ENCODE results near the gene MYO18A.

Gene MYO18A

DNA sequence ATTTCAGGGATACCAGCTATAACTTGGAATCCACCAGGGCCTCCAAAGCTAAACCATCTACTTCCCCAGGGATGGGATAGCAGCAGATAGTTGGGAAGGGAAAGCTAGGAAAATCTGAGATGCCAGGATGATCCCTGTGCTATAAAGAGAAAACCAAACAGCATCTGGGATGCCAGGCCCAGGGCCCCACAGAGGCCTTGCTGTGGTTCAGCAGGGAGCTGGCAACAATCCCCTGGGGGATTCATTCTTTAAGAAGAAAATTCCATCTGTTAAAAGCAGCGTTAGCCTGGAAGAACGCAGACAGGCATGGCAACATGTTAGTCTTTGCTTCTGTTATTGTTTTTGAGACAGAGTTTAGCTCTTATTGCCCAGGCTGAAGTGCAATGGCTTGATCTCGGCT is 16.6 kb downstream of the MYO18A start:
- H3K36me3 ChIP-seq (ENCODE audit: insufficient read depth, insufficient read length, low read length): peaks cover 22% of the 10 kb centered on the region
- H3K27me3 ChIP-seq (ENCODE audit: insufficient read depth, insufficient read length): no peaks in the 10 kb centered on the region
- no peaks in the 10 kb centered on the region for H3K9me3 ChIP-seq (ENCODE audit: insufficient read depth, low read length)
- no peak for TF ChIP-seq YY1 (IDR thresholded peaks at IDR 0.05; ENCODE audit: insufficient read depth, insufficient read length)
- TF ChIP-seq ZNF274 (IDR thresholded peaks at IDR 0.05; ENCODE audit: low read depth, low read length): no peak
- no peak for TF ChIP-seq SUZ12 (IDR thresholded peaks at IDR 0.05; ENCODE audit: extremely low read depth, insufficient read depth, insufficient read length)
- H3K9ac ChIP-seq (ENCODE audit: insufficient read length, low read depth): no peak overlapping the region
- H3K4me3 ChIP-seq (ENCODE audit: insufficient read length, low read depth): no peak overlapping the region
- no peak for DNase-seq (ENCODE audit: low read depth, low spot score)
- H3K4me1 ChIP-seq (ENCODE audit: insufficient read depth, insufficient read length): peaks cover 3% of the 10 kb centered on the region

DNA sequence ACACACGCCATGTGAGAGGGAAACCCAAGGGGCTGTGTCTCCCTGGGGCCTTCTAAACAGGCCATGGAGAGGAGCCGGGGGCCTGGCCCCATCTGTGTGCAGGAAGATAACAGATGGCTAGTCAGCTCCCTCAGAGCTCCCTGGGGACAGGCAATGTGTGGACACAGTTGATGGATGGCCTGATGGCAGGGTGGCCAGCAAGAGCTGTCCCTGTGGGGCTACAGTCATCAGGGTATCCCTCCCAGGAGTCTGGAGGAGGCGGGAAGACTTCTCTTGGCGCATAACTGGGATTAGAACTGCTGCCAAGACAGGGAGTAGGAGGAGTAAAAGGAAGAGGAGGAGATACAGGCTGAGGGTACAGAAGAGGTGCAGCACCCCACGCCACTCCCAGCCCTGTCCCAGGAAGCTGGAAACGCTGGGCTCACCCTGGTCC is 17.3 kb downstream of the MYO18A start:
- DNase-seq (ENCODE audit: low read depth, low spot score): no peak
- Histone ChIP-seq H3K9me3 (ENCODE audit: insufficient read depth, low read length) (no peaks in the 10 kb centered on the region), H3K36me3 (ENCODE audit: insufficient read depth, insufficient read length, low read length) (peaks cover 22% of the 10 kb centered on the region), H3K4me1 (ENCODE audit: insufficient read depth, insufficient read length) (peaks cover 3% of the 10 kb centered on the region), H3K9ac (ENCODE audit: insufficient read length, low read depth) (no peak overlapping the region), H3K27me3 (ENCODE audit: insufficient read depth, insufficient read length) (no peaks in the 10 kb centered on the region), H3K4me3 (ENCODE audit: insufficient read length, low read depth) (no peak overlapping the region)
- TF ChIP-seq YY1 (IDR thresholded peaks at IDR 0.05; ENCODE audit: insufficient read depth, insufficient read length) (no peak), SUZ12 (IDR thresholded peaks at IDR 0.05; ENCODE audit: extremely low read depth, insufficient read depth, insufficient read length) (no peak), ZNF274 (IDR thresholded peaks at IDR 0.05; ENCODE audit: low read depth, low read length) (no peak)

- no peak overlapping the region for H3K9ac ChIP-seq (ENCODE audit: insufficient read length, low read depth)
- peaks cover 22% of the 10 kb centered on the region for H3K36me3 ChIP-seq (ENCODE audit: insufficient read depth, insufficient read length, low read length)
- H3K4me3 ChIP-seq (ENCODE audit: insufficient read length, low read depth): no peak overlapping the region
- no peak for DNase-seq (ENCODE audit: low read depth, low spot score)
- no peaks in the 10 kb centered on the region for H3K9me3 ChIP-seq (ENCODE audit: insufficient read depth, low read length)
- H3K27me3 ChIP-seq (ENCODE audit: insufficient read depth, insufficient read length): no peaks in the 10 kb centered on the region
- TF ChIP-seq SUZ12 (IDR thresholded peaks at IDR 0.05; ENCODE audit: extremely low read depth, insufficient read depth, insufficient read length) (no peak), YY1 (IDR thresholded peaks at IDR 0.05; ENCODE audit: insufficient read depth, insufficient read length) (no peak), ZNF274 (IDR thresholded peaks at IDR 0.05; ENCODE audit: low read depth, low read length) (no peak)
- peaks cover 3% of the 10 kb centered on the region for H3K4me1 ChIP-seq (ENCODE audit: insufficient read depth, insufficient read length)
Observed at GRCh38 chr17:29162082-29162908, 17.9 kb downstream of the MYO18A start.

DNA sequence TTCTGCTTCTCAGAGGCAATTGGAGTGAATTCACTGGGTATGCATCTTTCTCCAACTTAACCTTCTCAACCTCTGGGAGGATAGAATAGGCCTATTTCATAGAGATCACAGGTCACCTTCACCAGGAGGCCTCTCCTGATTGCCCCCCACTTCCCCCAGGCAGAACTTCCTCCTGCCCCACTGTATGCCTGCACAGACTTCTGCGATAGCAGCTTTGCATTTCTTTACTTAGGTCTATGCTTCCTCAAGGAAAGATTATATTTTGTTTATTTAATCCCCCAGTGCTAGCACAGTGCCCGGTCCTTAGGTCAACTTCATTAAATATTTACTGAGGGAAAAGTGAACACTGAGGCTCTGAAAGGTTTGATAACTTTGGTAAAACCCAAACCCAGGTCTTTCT is 19.9 kb downstream of the MYO18A start:
- no peak for TF ChIP-seq SUZ12 (IDR thresholded peaks at IDR 0.05; ENCODE audit: extremely low read depth, insufficient read depth, insufficient read length)
- Histone ChIP-seq H3K4me1 (ENCODE audit: insufficient read depth, insufficient read length) (peaks cover 15% of the 10 kb centered on the region), H3K36me3 (ENCODE audit: insufficient read depth, insufficient read length, low read length) (peaks cover 9% of the 10 kb centered on the region), H3K9me3 (ENCODE audit: insufficient read depth, low read length) (no peaks in the 10 kb centered on the region), H3K27me3 (ENCODE audit: insufficient read depth, insufficient read length) (no peaks in the 10 kb centered on the region), H3K9ac (ENCODE audit: insufficient read length, low read depth) (no peak overlapping the region), H3K4me3 (ENCODE audit: insufficient read length, low read depth) (no peak overlapping the region)
- no peak for DNase-seq (ENCODE audit: low read depth, low spot score)

DNA sequence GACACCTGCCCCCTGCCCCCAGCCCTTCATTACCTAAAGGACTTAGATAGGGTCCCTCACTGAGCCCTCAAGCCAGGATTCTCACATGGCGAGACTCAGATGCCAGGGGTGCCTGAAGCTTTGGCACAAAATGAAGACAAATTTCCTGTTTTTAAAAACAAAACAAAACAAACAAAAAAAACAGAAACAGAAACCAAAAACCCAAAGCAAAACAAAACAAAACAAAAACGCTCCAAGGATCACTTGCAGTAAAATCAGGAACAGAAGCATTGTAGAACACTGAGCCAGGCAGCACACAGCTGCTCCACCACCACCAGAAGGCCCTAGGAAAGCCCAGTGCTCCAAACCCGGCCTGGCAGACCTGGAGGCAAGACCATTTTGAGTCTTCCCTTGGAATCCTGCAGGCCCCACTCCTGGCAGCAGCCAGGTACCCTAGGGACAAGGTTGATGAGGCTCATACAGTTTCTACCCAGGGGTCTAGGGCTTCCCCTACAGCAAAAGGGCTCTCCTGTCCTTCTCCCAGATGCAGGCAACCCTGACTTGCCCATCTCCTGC is 20.8 kb downstream of the MYO18A start:
- no peak for DNase-seq (ENCODE audit: low read depth, low spot score)
- H3K9me3 ChIP-seq (ENCODE audit: insufficient read depth, low read length): no peaks in the 10 kb centered on the region
- H3K27me3 ChIP-seq (ENCODE audit: insufficient read depth, insufficient read length): no peaks in the 10 kb centered on the region
- H3K36me3 ChIP-seq (ENCODE audit: insufficient read depth, insufficient read length, low read length): peaks cover 8% of the 10 kb centered on the region
- H3K4me3 ChIP-seq (ENCODE audit: insufficient read length, low read depth): no peak overlapping the region
- no peak overlapping the region for H3K9ac ChIP-seq (ENCODE audit: insufficient read length, low read depth)
- peaks cover 24% of the 10 kb centered on the region for H3K4me1 ChIP-seq (ENCODE audit: insufficient read depth, insufficient read length)
- TF ChIP-seq YY1 (IDR thresholded peaks at IDR 0.05; ENCODE audit: insufficient read depth, insufficient read length) (no peak), ZNF274 (IDR thresholded peaks at IDR 0.05; ENCODE audit: low read depth, low read length) (no peak), SUZ12 (IDR thresholded peaks at IDR 0.05; ENCODE audit: extremely low read depth, insufficient read depth, insufficient read length) (no peak)

- peak overlapping the region; percentile 32 for H3K9ac ChIP-seq (ENCODE audit: insufficient read length, low read depth)
- H3K36me3 ChIP-seq (ENCODE audit: insufficient read depth, insufficient read length, low read length): peaks cover 8% of the 10 kb centered on the region
- no peaks in the 10 kb centered on the region for H3K9me3 ChIP-seq (ENCODE audit: insufficient read depth, low read length)
- peaks cover 24% of the 10 kb centered on the region for H3K4me1 ChIP-seq (ENCODE audit: insufficient read depth, insufficient read length)
- TF ChIP-seq SUZ12 (IDR thresholded peaks at IDR 0.05; ENCODE audit: extremely low read depth, insufficient read depth, insufficient read length) (no peak), ZNF274 (IDR thresholded peaks at IDR 0.05; ENCODE audit: low read depth, low read length) (no peak), YY1 (IDR thresholded peaks at IDR 0.05; ENCODE audit: insufficient read depth, insufficient read length) (no peak)
- no peaks in the 10 kb centered on the region for H3K27me3 ChIP-seq (ENCODE audit: insufficient read depth, insufficient read length)
- no peak overlapping the region for H3K4me3 ChIP-seq (ENCODE audit: insufficient read length, low read depth)
- no peak for DNase-seq (ENCODE audit: low read depth, low spot score)
Observed at GRCh38 chr17:29158488-29159275, 21.5 kb downstream of the MYO18A start.

GRCh38 chr17:29158096-29158487 is 22.1 kb downstream of the MYO18A start:
- Histone ChIP-seq H3K4me1 (ENCODE audit: insufficient read depth, insufficient read length) (peaks cover 24% of the 10 kb centered on the region), H3K9ac (ENCODE audit: insufficient read length, low read depth) (no peak overlapping the region), H3K27me3 (ENCODE audit: insufficient read depth, insufficient read length) (no peaks in the 10 kb centered on the region), H3K4me3 (ENCODE audit: insufficient read length, low read depth) (no peak overlapping the region), H3K9me3 (ENCODE audit: insufficient read depth, low read length) (no peaks in the 10 kb centered on the region), H3K36me3 (ENCODE audit: insufficient read depth, insufficient read length, low read length) (peaks cover 6% of the 10 kb centered on the region)
- no peak for TF ChIP-seq ZNF274 (IDR thresholded peaks at IDR 0.05; ENCODE audit: low read depth, low read length)
- TF ChIP-seq YY1 (IDR thresholded peaks at IDR 0.05; ENCODE audit: insufficient read depth, insufficient read length): no peak
- no peak for TF ChIP-seq SUZ12 (IDR thresholded peaks at IDR 0.05; ENCODE audit: extremely low read depth, insufficient read depth, insufficient read length)
- no peak for DNase-seq (ENCODE audit: low read depth, low spot score)
